CD1c-positive myeloid dendritic cell (primary cell): ENCODE results near the gene GATA5.

Experiments used
- DNase-seq: peaks from one replicate; pipeline ENCODE4 v3.0.0-alpha.2; 2016; ENCODE audit errors: extremely low spot score

Gene GATA5

DNA sequence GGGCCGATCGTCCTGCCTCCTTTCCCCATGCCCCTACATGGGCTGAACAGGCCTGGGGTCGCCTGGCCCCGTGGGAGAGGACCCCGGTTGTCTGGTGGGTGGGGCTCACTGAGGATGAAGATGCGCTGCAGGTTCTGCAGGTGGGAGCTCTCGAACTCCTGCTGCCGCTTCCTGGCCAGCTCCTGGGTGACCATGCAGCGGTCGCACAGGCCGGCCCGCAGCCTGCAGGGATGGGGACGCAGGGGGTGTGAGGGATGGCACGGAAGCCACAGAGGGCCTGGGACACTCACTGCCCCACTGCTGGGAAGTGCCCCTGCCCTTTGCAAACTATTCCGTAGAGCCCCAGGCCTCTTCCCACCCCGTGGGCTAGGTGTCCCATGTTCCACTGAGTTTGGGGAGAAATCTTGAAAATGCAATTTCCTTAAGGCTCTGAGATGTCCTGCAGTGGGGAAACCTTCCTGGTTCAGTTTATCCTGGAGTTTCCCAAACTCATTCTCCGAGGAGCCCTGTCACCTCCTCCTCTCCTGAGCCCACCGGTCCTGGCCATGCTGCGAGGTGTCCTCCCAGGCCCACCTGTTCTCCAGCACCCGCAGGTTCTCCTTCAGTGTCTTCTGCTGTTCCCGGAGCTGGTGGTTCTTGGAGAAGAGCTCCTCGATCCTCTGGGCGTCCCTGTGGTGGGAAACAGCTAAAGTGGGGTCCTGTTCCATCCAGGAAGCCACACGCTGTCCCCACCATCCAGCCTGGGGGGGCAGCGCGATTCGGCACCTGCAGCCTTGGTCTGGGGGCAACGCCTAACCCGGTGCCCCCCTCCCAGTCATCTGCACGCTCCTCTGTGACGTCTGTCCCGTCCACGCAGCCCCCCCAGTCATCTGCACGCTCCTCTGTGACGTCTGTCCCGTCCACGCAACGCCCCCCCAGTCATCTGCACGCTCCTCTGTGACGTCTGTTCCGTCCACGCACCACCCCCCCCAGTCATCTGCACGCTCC is 58.9 kb downstream of the GATA5 start:
- no peak for DNase-seq

DNA sequence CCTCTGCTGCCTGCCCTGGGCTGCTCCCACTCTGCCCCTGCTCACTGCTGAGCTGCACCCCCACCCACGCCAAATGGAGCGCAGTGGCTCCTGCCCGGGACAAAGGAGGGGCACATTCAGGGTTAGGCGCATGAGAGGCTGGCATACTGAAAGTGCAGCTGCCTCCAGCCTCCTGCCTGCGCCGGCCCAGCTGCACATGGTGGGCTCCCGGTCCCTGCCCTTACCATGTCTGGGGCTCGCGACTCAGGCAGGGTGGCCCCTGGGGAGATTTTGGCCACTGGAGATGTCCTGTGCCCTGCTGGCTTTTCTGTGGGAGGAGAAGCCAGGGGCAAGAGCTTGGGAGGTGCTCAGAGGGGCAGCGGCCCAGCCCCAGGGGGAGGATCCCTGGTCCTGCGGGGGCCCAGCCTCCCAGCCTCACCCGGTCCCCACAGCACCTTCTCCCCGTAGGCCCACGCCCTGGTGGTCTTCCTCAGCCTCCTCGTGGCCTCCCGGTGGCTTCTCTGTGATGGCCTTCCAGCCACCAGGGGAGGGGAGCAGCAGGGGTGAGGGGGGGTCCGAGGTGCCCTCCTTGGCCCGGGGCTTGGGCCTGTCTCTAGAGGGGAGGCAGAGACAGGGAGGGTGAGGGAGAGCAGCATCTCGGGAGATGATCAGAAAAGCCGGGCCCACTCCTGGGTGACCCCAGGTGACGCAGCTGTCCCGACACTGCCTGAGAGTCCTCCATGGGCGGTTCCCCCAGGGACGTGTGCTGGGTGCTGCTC is 60.3 kb downstream of the GATA5 start:
- DNase-seq = no peak

DNA sequence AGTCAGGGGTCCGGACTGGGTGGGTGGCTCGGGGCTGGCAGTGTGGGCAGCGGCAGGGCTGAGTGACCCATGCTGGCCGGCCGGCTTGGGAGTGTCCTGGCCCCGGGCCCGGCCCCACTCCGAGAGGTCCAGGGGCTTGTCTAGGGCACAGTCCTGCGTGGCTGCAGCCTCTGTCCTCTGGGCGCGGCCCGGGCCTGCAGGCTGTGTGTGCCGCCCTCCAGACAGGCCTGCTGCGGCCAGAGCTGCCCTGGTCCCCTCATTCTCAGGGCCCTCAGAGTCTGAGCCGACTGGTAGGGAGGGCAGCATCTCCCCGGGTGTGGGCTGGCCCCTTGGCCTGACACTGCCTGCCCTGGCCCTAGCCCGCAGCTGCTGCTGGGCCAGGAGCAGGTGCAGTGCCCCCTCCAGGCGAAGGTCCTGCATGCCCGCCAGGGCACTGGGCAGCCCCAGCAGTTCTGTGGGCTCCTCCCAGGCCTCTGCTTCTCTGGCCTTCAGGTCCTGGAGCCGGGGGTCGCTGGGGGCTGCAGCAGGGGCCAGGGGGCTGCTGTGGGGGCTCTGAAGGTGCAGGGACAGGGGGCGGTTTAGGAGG is 61.8 kb downstream of the GATA5 start:
- no peak for DNase-seq
